Measurements from ENCODE around the gene POU6F1. TPM values are rescaled to one million over a fixed set of nuclear protein-coding genes. Genes with fewer than 3 reads are reported as not detected.

POU6F1 gene
- total and polyA plus RNA-seq, 9 donors = 11.8 to 48.8 (median 28.9) TPM

DNA sequence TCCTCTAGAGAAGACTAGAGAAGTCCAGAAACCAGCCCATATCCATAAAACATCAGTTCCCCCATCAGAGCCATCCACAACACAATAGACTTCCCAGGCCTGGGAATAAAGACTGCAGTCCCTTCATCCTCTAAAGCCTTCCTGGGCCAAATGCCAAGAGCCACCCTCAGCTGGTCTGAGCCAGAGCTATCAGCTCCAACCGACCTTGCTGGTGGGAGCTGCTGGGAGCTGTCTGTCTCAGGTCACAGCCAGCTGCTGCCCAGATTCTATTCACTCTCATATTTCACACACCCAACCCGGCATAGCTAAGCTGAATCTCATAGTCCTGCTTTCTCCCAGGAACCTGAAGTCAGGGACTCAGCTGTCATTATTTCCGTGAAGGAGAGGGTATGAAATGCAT lies 34.0 kb downstream of the POU6F1 start:
- Histone ChIP-seq H3K27ac (no peak overlapping the region), H3K4me3 (no peak overlapping the region), H3K36me3 (no peaks in the 10 kb centered on the region), H3K4me1 (ENCODE audit: insufficient read depth) (no peaks in the 10 kb centered on the region), H3K9me3 (no peaks in the 10 kb centered on the region), H3K27me3 (no peaks in the 10 kb centered on the region)
- intact Hi-C loops (cut with DNase I) = no loop called here
- DNase-seq = no peak
- no peak for TF ChIP-seq EP300 (IDR thresholded peaks at IDR 0.05)
- no peak for TF ChIP-seq POLR2A (IDR thresholded peaks at IDR 0.05)
- TF ChIP-seq, protein P1, sequence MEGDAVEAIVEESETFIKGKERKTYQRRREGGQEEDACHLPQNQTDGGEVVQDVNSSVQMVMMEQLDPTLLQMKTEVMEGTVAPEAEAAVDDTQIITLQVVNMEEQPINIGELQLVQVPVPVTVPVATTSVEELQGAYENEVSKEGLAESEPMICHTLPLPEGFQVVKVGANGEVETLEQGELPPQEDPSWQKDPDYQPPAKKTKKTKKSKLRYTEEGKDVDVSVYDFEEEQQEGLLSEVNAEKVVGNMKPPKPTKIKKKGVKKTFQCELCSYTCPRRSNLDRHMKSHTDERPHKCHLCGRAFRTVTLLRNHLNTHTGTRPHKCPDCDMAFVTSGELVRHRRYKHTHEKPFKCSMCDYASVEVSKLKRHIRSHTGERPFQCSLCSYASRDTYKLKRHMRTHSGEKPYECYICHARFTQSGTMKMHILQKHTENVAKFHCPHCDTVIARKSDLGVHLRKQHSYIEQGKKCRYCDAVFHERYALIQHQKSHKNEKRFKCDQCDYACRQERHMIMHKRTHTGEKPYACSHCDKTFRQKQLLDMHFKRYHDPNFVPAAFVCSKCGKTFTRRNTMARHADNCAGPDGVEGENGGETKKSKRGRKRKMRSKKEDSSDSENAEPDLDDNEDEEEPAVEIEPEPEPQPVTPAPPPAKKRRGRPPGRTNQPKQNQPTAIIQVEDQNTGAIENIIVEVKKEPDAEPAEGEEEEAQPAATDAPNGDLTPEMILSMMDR (IDR thresholded peaks at IDR 0.05) = no peak
- WGBS, 3 donors = 23 to 29% (median 27%) methylated on average over 3 of the region's 3 CpGs

GRCh38 chr12:51183349-51183748 lies 34.5 kb downstream of the POU6F1 start:
- H3K4me1 ChIP-seq (ENCODE audit: insufficient read depth) = no peaks in the 10 kb centered on the region
- H3K4me3 ChIP-seq = no peak overlapping the region
- WGBS, 3 donors = 73 to 79% (median 77%) methylated on average over 3 of the region's 3 CpGs
- no peak for DNase-seq
- no peaks in the 10 kb centered on the region for H3K9me3 ChIP-seq
- H3K27ac ChIP-seq = no peak overlapping the region
- H3K36me3 ChIP-seq = no peaks in the 10 kb centered on the region
- H3K27me3 ChIP-seq = no peaks in the 10 kb centered on the region
- intact Hi-C loops (cut with DNase I) = no loop called here
- TF ChIP-seq POLR2A (IDR thresholded peaks at IDR 0.05) = no peak
- TF ChIP-seq, protein P1 (IDR thresholded peaks at IDR 0.05) = no peak

- intact Hi-C loops (cut with DNase I) = no loop called here
These were observed 36.3 kb downstream of the POU6F1 start for GRCh38 chr12:51181558-51181957.

GRCh38 chr12:51177897-51178296 lies 40.0 kb downstream of the POU6F1 start:
- WGBS, 3 donors = 81 to 85% (median 85%) methylated on average over 2 of the region's 2 CpGs

More at GRCh38 chr12:51181558-51181957, 36.3 kb downstream of the POU6F1 start:
- Histone ChIP-seq H3K4me3 (no peak overlapping the region), H3K4me1 (ENCODE audit: insufficient read depth) (no peaks in the 10 kb centered on the region), H3K27ac (no peak overlapping the region), H3K36me3 (no peaks in the 10 kb centered on the region), H3K9me3 (no peaks in the 10 kb centered on the region), H3K27me3 (no peaks in the 10 kb centered on the region)
- WGBS, 3 donors = 56 to 61% (median 59%) methylated on average over 5 of the region's 5 CpGs
- TF ChIP-seq, protein P1 (IDR thresholded peaks at IDR 0.05) = no peak
- no peak for TF ChIP-seq POLR2A (IDR thresholded peaks at IDR 0.05)
- TF ChIP-seq EP300 (IDR thresholded peaks at IDR 0.05) = no peak
- no peak for DNase-seq

More at GRCh38 chr12:51177897-51178296, 40.0 kb downstream of the POU6F1 start:
- H3K4me3 ChIP-seq = no peak overlapping the region
- H3K27me3 ChIP-seq = no peaks in the 10 kb centered on the region
- H3K4me1 ChIP-seq (ENCODE audit: insufficient read depth) = no peaks in the 10 kb centered on the region
- H3K9me3 ChIP-seq = no peaks in the 10 kb centered on the region
- no peak for TF ChIP-seq POLR2A (IDR thresholded peaks at IDR 0.05)
- TF ChIP-seq, protein P1 (IDR thresholded peaks at IDR 0.05) = no peak
- no peak for TF ChIP-seq EP300 (IDR thresholded peaks at IDR 0.05)
- H3K36me3 ChIP-seq = no peaks in the 10 kb centered on the region
- intact Hi-C loops (cut with DNase I) = no loop called here
- DNase-seq = no peak
- no peak overlapping the region for H3K27ac ChIP-seq
